NCI-H2196 treated with DMSO at 0.1 percent for 48 hours (cell line): ENCODE data around the gene WNT10A.

Source experiments
- DNase-seq: peaks from one replicate; lab custom pipeline; 2025; ENCODE audit not compliant: unreplicated experiment; lab: John Stamatoyannopoulos, UW

WNT10A gene

GRCh38 chr2:218892693-218893348, 12.2 kb downstream of the WNT10A start:
- DNase-seq: peak; percentile 80

GRCh38 chr2:218893349-218894150, 12.9 kb downstream of the WNT10A start:
- no peak for DNase-seq

DNA sequence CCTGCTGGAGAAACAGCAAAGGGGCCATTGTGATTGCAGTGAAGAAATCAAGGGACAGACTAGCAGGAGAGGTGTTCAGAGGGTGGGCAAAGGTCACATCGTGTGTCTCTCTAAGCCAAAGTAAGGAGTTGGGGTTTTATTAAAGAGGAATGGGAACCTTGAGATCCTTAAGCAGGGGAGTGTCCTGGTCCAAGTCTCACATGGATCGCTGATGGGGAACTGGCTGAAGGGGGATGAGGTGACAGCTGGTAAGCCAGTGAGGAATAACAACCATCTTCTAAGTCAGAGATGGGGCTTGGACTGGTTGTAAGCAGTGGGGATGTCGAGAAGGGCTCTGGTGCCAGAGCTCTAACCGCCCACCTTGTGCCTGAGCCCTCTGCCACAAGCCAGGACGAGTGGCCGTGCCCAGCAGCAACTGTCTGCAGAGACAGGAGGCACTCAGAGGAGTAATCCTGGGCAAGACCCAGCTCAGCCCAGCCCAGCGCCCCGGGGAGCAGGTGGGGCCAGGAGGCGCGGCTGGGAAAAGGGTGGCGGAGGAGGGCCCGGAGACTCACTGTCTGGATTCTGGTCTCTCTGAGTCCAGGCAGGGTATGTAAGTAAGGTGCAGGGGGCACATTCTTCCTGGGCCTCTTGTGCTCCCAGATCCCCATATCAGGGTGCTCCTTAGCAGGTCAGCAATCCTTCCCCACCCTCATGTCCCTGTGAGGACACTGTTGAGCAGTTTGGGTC, 13.7 kb downstream of the WNT10A start:
- DNase-seq: no peak

- no peak for DNase-seq
Observed at GRCh38 chr2:218894880-218895157, 14.2 kb downstream of the WNT10A start.

DNA sequence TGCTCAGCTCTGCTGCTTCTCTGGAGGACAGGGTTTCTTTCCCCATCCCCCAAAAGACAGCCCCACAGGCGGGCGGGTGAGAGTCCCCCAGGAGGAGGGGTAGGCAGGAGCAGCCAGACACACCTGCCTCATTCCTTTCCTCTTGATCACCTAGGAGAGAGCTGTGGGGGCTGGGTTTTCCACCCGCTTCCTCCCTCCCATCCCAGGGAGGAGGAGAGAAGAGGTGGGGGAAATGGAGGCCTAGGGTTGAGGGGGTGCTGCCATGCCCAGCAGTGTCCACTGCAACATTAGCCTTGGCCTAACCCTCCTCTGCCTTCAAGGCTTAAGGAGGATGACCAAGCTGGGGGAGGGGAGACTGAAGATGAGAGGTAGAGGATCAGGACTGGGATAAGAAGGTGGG, 14.7 kb downstream of the WNT10A start:
- DNase-seq: no peak

- no peak for DNase-seq
Observed at GRCh38 chr2:218895759-218896500, 15.3 kb downstream of the WNT10A start.

DNA sequence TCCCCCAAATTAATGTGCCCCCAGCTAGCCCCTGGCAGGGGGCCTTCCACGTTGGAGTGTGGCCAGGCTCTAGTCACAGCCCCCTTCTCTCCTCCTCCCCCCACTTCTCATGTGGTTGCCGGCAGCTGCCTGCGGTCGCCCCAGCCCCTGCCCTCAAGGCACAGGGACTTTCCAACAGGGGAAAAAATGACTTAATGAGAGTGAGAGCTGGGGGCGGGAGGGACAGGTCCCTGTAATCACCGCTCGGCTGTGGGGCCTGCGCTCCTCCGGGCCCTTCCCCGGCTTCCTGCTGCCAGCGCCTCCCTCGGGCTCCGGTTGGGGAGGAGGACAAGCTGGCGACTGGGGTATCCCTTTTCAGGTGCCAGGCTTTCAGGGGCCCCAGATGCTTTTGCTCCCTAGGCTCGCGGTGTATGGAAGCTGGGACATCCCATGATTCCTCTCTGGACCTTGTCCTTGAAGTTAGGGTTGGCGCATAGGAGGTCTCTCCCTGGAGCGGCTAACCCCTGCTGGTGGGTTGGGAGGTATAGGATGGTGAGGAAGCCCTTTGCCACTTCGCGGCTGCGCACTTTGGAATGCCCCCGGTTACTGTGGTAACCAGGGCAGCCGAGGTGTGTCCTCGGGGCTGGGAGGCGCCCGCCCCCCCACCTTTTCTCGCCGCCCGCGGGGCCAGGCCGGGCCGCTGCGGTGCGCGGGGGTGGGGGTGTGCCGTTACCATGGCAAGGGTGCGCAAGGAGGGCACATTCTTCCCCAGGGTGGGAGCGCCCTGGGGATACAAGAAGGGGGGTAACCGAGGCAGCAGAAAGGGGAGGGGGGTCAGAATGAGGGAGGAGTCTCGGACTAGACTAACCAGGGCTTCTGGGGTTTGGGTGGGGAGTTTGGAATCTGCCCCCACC, 16.1 kb downstream of the WNT10A start:
- DNase-seq: peak; percentile 26

DNA sequence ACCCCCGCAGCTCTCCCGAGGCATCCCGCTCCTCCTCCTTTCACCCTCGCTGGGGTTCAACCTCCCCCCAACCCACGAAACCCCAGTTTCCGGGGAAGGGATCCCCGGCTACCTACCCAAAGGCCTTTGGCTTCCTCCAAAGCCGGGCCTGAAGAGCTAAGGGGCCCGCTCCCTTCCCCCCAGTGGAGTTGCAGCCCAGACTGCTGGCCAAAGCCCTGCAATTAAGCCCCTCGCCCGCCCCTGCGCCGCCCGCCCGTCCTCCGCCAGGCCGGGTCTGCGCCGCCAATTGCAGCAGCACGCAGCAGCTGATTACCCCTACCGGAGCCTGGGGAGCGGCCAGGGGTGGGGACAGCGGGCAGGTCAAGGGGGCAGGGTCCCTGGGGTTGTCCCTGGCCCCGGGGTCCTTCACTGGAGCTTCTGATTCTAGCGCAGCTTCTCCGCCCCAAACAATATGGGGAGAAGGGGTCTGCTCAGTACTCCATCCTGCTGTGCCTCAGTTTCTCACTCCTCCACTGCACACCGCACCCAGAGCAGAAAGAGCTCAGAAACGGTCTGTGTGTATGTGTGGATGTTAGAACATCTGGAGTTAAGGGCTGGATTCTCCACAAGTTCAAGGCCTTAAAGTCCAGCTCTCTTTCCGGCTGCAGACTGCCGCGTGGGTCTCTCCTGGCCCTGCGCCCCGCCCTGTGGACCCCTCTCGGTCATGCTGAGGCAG, 16.9 kb downstream of the WNT10A start:
- DNase-seq: no peak

DNA sequence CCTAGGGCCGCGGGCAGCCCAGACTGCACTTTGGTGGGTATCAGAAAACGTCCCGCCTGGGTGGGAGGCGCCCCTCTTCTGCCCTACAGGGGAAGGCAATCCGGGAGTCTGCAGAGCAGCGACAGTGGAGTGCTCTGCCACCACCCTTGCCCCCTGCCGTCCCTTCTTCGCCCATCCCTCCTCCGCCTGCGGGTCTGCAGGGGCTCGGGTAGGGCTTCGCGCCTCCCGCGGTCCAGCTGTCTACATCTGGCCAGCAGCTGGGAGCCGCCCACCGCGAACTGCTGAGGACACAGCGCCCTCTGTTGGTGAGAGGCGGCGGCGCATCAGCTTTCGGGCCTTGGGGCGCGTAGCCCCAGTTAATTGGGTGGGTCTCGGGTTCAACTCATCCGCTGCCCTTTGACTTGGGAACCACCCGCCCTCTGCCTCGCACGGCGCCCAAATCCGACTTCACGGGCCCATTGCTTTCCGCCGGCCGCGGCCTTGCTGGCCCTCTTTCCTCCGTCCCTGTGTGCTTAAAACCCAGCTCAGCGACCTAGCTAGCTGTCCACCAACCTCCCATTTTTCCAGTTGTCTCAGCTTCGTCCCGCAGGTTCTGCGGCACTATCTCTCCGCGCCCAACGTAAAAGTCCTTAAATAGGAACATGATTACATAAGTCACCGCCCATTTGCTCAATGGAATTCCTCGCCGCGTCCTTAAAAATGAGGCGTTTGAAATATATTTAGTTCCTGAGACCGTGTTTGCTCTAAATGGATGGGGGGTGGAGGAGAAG, 17.6 kb downstream of the WNT10A start:
- peak; percentile 32 for DNase-seq

- DNase-seq: no peak
Observed at GRCh38 chr2:218899147-218899546, 18.5 kb downstream of the WNT10A start.

GRCh38 chr2:218902427-218902826, 21.8 kb downstream of the WNT10A start:
- DNase-seq: no peak

- no peak for DNase-seq
Observed at GRCh38 chr2:218904176-218904575, 23.5 kb downstream of the WNT10A start.

DNA sequence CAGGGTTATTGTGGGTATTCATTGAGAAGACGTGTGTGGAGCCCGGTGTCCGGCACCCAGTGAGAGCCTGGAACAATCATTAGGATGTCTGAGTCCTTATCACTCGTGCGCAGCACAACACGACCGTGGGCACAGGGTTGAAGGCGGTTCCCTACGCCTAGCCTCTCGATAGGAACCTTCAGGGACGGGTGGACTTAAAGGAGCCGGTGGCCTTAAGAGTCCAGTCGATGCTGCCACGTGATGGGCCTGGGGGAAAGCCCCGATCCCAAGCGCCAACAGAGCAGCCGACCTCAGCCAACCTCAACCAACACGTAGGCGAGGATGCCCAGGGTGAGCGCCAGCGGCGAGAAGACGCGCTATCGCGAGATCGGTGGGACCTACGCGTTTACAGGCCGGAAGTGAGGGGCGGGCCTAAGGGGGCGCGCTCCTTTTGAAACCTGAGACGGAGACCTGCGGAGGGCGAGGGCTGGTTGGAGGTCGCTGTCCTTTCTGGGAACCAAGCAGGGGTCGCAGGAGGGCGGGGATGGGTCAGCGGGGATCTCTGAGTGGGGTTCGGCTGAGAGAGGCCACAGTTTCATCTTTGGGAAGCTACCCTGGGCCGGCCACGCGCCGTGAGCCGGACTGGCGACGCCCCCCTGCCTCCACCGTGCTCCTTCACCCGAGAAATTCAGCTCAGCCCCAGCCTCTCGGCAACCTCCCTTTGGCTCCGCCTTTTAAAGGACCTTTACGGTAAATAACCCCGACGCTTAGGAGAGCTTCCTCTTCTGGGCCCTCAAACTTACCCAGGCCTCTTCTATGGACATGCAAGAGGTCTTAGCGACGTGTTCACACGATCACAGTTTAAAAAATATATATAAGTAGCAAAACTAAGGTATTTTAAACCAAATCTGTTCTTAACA, 28.3 kb downstream of the WNT10A start:
- peak; percentile 88 for DNase-seq

- no peak for DNase-seq
Observed at GRCh38 chr2:218910741-218911140, 30.1 kb downstream of the WNT10A start.

GRCh38 chr2:218920504-218920903, 39.9 kb downstream of the WNT10A start:
- no peak for DNase-seq

DNA sequence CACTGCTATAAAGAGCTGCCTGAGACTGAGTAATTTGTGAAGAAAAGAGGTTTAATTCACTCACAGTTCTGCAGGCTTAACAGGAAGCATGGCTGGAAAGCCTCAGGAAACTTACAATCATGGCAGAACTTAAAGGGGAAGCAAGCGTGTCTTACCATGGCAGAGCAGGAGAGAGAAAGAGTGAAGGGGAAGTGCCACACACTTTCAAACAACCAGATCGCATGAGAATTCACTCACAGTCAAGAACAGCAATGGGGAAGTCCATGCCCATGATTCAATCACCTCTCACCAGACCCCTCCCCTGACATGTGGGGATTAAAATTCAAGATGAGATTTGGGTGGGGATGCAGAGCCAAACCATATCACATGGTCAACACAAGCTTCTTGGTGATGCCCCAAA, 44.1 kb downstream of the WNT10A start:
- no peak for DNase-seq

DNA sequence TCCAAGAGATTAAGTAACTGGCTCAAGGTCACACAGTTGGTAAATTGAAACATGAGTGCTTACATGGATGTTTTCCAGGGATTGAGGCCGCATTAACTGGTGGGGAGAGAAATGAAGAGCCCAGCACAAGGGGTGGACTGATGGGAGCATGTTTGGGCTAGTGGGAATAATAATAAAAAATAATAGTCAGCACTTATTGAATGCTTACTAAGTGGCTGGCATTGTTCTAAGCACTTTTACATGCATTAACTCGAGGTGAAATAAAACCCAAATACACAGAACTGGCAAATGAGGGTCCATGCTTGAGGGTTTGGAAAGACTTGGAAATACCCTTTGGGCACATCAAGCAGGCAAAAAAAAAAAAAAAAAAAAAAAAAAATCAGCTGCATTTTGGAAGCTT, 44.8 kb downstream of the WNT10A start:
- no peak for DNase-seq

- no peak for DNase-seq
Observed at GRCh38 chr2:218927422-218927821, 46.8 kb downstream of the WNT10A start.
